Astrocyte (in vitro differentiated cells and primary cell): Measurements from ENCODE around the gene ATP10A.

Source experiments
- CTCF ChIP-seq: IDR thresholded peaks from 2 replicates; pipeline ENCODE4 v1.5.1; 2011; ENCODE audit warnings: low read depth, mild to moderate bottlenecking, inconsistent platforms, low read length, moderate library complexity; ENCODE audit not compliant: insufficient read depth
- EZH2 ChIP-seq: IDR thresholded peaks from 2 replicates; pipeline ENCODE4 v1.6.1; 2012; ENCODE audit warnings: mild to moderate bottlenecking, low read length, inconsistent platforms; ENCODE audit not compliant: insufficient read depth

- TF ChIP-seq CTCF (no peak), EZH2 (no peak)
These were observed 183.6 kb downstream of the ATP10A start for GRCh38 chr15:25679492-25679891.
